H9 (cell line): ENCODE data around the gene TRNP1. TPM values are rescaled to one million over a fixed set of nuclear protein-coding genes. Genes with fewer than 3 reads are reported as not detected.

Experiments used
- DNase-seq: peaks from one replicate; pipeline ENCODE4 v3.0.0-alpha.2; 2017
- H2AFZ ChIP-seq: one replicate; pipeline ENCODE4 v1.6.1; 2013; ENCODE audit warnings: mild to moderate bottlenecking, low read length, control low read depth, moderate library complexity
- H2AK5ac ChIP-seq: 2 replicates; pipeline ENCODE4 v1.6.1; 2013; ENCODE audit warnings: low read length, control low read depth, mixed read lengths; ENCODE audit not compliant: insufficient read length
- H2BK120ac ChIP-seq: one replicate; pipeline ENCODE4 v1.6.1; 2013; ENCODE audit warnings: low read depth, mild to moderate bottlenecking, low read length, control low read depth, inconsistent platforms; ENCODE audit not compliant: poor library complexity, severe bottlenecking
- H2BK12ac ChIP-seq: 2 replicates; pipeline ENCODE4 v1.6.1; 2013; ENCODE audit warnings: low read length, control low read depth, mixed read lengths, low read depth; ENCODE audit not compliant: insufficient read length
- H2BK15ac ChIP-seq: 2 replicates; pipeline ENCODE4 v1.6.1; 2013; ENCODE audit warnings: low read depth, low read length, control low read depth
- H2BK20ac ChIP-seq: one replicate; pipeline ENCODE4 v1.6.1; 2013; ENCODE audit warnings: low read depth, mild to moderate bottlenecking, low read length, control low read depth, inconsistent platforms; ENCODE audit not compliant: poor library complexity, severe bottlenecking
- H2BK5ac ChIP-seq: 2 replicates; pipeline ENCODE4 v1.6.1; 2013; ENCODE audit warnings: low read length, control low read depth, mixed read lengths; ENCODE audit not compliant: insufficient read length
- H3K14ac ChIP-seq: 2 replicates; pipeline ENCODE4 v1.6.1; 2013; ENCODE audit warnings: low read length, control low read depth; ENCODE audit not compliant: insufficient read depth
- H3K18ac ChIP-seq: 2 replicates; pipeline ENCODE4 v1.6.1; 2013; ENCODE audit warnings: low read depth, mild to moderate bottlenecking, mixed read lengths, low read length, control low read depth; ENCODE audit not compliant: insufficient read length
- H3K23ac ChIP-seq: 2 replicates; pipeline ENCODE4 v1.6.1; 2013; ENCODE audit warnings: low read length, control low read depth, mixed read lengths, low read depth; ENCODE audit not compliant: insufficient read length
- H3K23me2 ChIP-seq: 2 replicates; pipeline ENCODE4 v1.6.1; 2013; ENCODE audit warnings: low read depth, mild to moderate bottlenecking, mixed read lengths, low read length, control low read depth; ENCODE audit not compliant: insufficient read length, poor library complexity, severe bottlenecking
- H3K27ac ChIP-seq: 2 replicates; pipeline ENCODE4 v1.5.1; 2013; ENCODE audit warnings: low read length, control low read depth, mixed read lengths, low read depth; ENCODE audit not compliant: insufficient read length
- H3K27me3 ChIP-seq: 2 replicates; pipeline ENCODE4 v1.6.1; 2013; ENCODE audit warnings: low read length, control low read depth, inconsistent platforms; ENCODE audit not compliant: insufficient read depth
- H3K4ac ChIP-seq: 2 replicates; pipeline ENCODE4 v1.6.1; 2013; ENCODE audit warnings: low read depth, mild to moderate bottlenecking, control low read depth, inconsistent platforms, low read length, moderate library complexity
- H3K4me1 ChIP-seq: 2 replicates; pipeline ENCODE4 v1.6.1; 2013; ENCODE audit warnings: low read length, control low read depth, inconsistent platforms; ENCODE audit not compliant: insufficient read depth
- H3K4me2 ChIP-seq: 2 replicates; pipeline ENCODE4 v1.6.1; 2013; ENCODE audit warnings: low read length, control low read depth, mixed read lengths; ENCODE audit not compliant: insufficient read length, insufficient read depth
- H3K56ac ChIP-seq: 2 replicates; pipeline ENCODE4 v1.6.1; 2013; ENCODE audit warnings: low read depth, mild to moderate bottlenecking, mixed read lengths, low read length, control low read depth; ENCODE audit not compliant: insufficient read length
- H3K79me1 ChIP-seq: 2 replicates; pipeline ENCODE4 v1.6.1; 2013; ENCODE audit warnings: low read depth, mild to moderate bottlenecking, moderate library complexity, low read length, control low read depth, inconsistent platforms; ENCODE audit not compliant: insufficient read depth, poor library complexity, severe bottlenecking
- H3K79me2 ChIP-seq: 2 replicates; pipeline ENCODE4 v1.6.1; 2013; ENCODE audit warnings: low read length, control low read depth, inconsistent platforms; ENCODE audit not compliant: insufficient read depth
- H3K9ac ChIP-seq: 2 replicates; pipeline ENCODE4 v1.6.1; 2013; ENCODE audit warnings: low read length, control low read depth, mixed read lengths; ENCODE audit not compliant: insufficient read length; ENCODE audit errors: extremely low read depth
- H3K9me3 ChIP-seq: one replicate; pipeline ENCODE4 v1.6.1; 2013; ENCODE audit warnings: low read depth, low read length, inconsistent platforms; ENCODE audit not compliant: control insufficient read depth
- H3T11ph ChIP-seq: one replicate; pipeline ENCODE4 v1.6.1; 2013; ENCODE audit warnings: mild to moderate bottlenecking, low read length, control low read depth, inconsistent platforms
- H4K20me1 ChIP-seq: one replicate; pipeline ENCODE4 v1.6.1; 2013; ENCODE audit not compliant: control insufficient read depth, insufficient read length, insufficient read depth
- H4K5ac ChIP-seq: 2 replicates; pipeline ENCODE4 v1.6.1; 2013; ENCODE audit warnings: low read depth, mild to moderate bottlenecking, mixed read lengths, low read length, control low read depth; ENCODE audit not compliant: insufficient read length
- H4K8ac ChIP-seq: replicated peaks from 2 replicates; pipeline ENCODE4 v1.6.1; 2013; ENCODE audit warnings: low read length, control low read depth, mixed read lengths, low read depth; ENCODE audit not compliant: insufficient read length
- H4K91ac ChIP-seq: 2 replicates; pipeline ENCODE4 v1.6.1; 2013; ENCODE audit warnings: low read depth, mild to moderate bottlenecking, moderate library complexity, mixed read lengths, low read length, control low read depth; ENCODE audit not compliant: insufficient read length
- H3K27ac Mint-ChIP-seq, 3 experiments: 2 replicates in 2 of 3; 3 replicates in 1 of 3; pipeline ENCODE4 v1.8.0; 2020 to 2021; ENCODE audit warnings: mixed read lengths in 3 of 3, mild to moderate bottlenecking in 1 of 3, moderate library complexity in 1 of 3
- H3K27me3 Mint-ChIP-seq: 2 replicates; pipeline ENCODE4 v1.8.0; 2021; ENCODE audit warnings: low read depth, mild to moderate bottlenecking, moderate library complexity, mixed read lengths
- H3K36me3 Mint-ChIP-seq, 3 experiments: 2 replicates in 2 of 3; 3 replicates in 1 of 3; pipeline ENCODE4 v1.8.0; 2020 to 2021; ENCODE audit warnings: low read depth in 3 of 3, mixed read lengths in 3 of 3; ENCODE audit not compliant: insufficient read depth in 1 of 3
- H3K4me1 Mint-ChIP-seq, 2 experiments: 2 replicates each; pipeline ENCODE4 v1.8.0; 2020; ENCODE audit warnings: mixed read lengths in 2 of 2
- H3K4me3 Mint-ChIP-seq, 2 experiments: 2 replicates in 1 of 2; 3 replicates in 1 of 2; pipeline ENCODE4 v1.8.0; 2020 to 2021; ENCODE audit warnings: mild to moderate bottlenecking in 2 of 2, mixed read lengths in 2 of 2, moderate library complexity in 1 of 2
- H3K9me3 Mint-ChIP-seq, 2 experiments: 2 replicates in 1 of 2; 3 replicates in 1 of 2; pipeline ENCODE4 v1.8.0; 2020; ENCODE audit warnings: mild to moderate bottlenecking in 2 of 2, mixed read lengths in 2 of 2, moderate library complexity in 1 of 2
- WGBS: extraction: QIAGEN DNeasy Blood & Tissue Kit; methylation state at CpG from one replicate; pipeline ENCODE4 v1.1.7; 2013; ENCODE audit warnings: missing lambda C conversion rate, low lambda C conversion rate, mixed read lengths; ENCODE audit not compliant: insufficient read length; ENCODE audit errors: extremely low coverage; 5-methylcytosine and 5-hydroxymethylcytosine counted together
- total RNA-seq: library from RNA; stranded (reverse); gene quantifications from 2 replicates; pipeline ENCODE4 v1.2.1, GENCODE V29; 2021
- TF ChIP-seq, protein P1 (sequence below): fragments of 200-600 bp; sonication (generic); conservative IDR thresholded peaks from 3 replicates; pipeline ENCODE4 v1.8.0; 2021; ENCODE audit warnings: antibody characterized with exemption, mild to moderate bottlenecking

Gene TRNP1
- total RNA-seq, 1 experiment from 2014 or later = 39.0 TPM

DNA sequence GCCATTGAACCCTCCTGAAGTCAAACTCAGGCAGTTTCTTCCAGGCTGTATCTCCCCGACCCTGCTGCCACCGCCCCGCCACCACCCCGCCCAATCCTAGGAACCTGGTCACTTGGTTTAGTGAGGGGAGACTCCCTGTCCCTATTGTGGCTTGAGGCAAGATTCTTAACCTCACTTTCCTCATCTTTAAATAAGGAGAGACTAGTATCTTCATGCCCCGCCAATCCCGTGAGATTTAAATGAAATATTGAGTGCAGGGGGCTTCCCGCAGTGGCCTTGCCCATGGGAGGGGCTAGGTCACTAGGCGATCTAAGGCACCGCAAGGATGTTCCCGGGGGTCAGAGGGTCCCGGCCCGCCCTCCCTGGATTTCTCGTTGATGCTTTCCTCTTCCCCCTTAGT, 34.2 kb upstream of the TRNP1 start:
- peaks cover 11 to 16% of the 10 kb centered on the region in 2 experiments for H3K4me1 Mint-ChIP-seq
- Histone ChIP-seq H3K14ac (no peak overlapping the region), H3K18ac (no peak overlapping the region), H4K5ac (no peak overlapping the region), H4K20me1 (no peaks in the 10 kb centered on the region), H2BK120ac (no peak overlapping the region), H3K79me1 (peaks cover 6% of the 10 kb centered on the region), H2BK5ac (no peak overlapping the region), H3T11ph (no peak overlapping the region), H2BK15ac (no peak overlapping the region), H2BK12ac (no peak overlapping the region), H3K79me2 (peaks cover 2% of the 10 kb centered on the region; the same call in 1 of the 2 replicates), H4K8ac (no peak overlapping the region), H3K27me3 (no peaks in the 10 kb centered on the region), H3K56ac (no peak overlapping the region), H2AFZ (no peak overlapping the region), H3K23ac (no peak overlapping the region), H2AK5ac (no peak overlapping the region), H3K9ac (peak overlapping the region; percentile 48), H3K4me2 (peak overlapping the region; percentile 71), H3K23me2 (peaks cover 12% of the 10 kb centered on the region), H2BK20ac (no peak overlapping the region), H3K9me3 (no peaks in the 10 kb centered on the region), H3K4me1 (peaks cover 5% of the 10 kb centered on the region; the same call in 1 of the 2 replicates), H4K91ac (no peak overlapping the region), H3K4ac (no peak overlapping the region), H3K27ac (no peak overlapping the region)
- no peak overlapping the region for H3K27ac Mint-ChIP-seq
- peaks cover 0 to 11% (median 9%) of the 10 kb centered on the region in 3 experiments; a peak in 2 of 7 replicates for H3K36me3 Mint-ChIP-seq
- DNase-seq = no peak
- H3K27me3 Mint-ChIP-seq = no peaks in the 10 kb centered on the region; the same call in none of the 2 replicates
- H3K4me3 Mint-ChIP-seq = peak overlapping the region; percentile 80 to 83
- peaks cover 4 to 5% of the 10 kb centered on the region in 2 experiments; a peak in 2 of 5 replicates for H3K9me3 Mint-ChIP-seq
- TF ChIP-seq, protein P1, sequence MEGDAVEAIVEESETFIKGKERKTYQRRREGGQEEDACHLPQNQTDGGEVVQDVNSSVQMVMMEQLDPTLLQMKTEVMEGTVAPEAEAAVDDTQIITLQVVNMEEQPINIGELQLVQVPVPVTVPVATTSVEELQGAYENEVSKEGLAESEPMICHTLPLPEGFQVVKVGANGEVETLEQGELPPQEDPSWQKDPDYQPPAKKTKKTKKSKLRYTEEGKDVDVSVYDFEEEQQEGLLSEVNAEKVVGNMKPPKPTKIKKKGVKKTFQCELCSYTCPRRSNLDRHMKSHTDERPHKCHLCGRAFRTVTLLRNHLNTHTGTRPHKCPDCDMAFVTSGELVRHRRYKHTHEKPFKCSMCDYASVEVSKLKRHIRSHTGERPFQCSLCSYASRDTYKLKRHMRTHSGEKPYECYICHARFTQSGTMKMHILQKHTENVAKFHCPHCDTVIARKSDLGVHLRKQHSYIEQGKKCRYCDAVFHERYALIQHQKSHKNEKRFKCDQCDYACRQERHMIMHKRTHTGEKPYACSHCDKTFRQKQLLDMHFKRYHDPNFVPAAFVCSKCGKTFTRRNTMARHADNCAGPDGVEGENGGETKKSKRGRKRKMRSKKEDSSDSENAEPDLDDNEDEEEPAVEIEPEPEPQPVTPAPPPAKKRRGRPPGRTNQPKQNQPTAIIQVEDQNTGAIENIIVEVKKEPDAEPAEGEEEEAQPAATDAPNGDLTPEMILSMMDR = no peak
- no CpG with 5 or more reads among the region's 13 CpGs for WGBS
